ENCODE measurements around the gene ABCA7.

GRCh38 chr19:1073063-1073955 is 33.4 kb downstream of the ABCA7 start:
- TF ChIP-seq EZH2phosphoT487 (IDR thresholded peaks at IDR 0.05; ENCODE audit: borderline replicate concordance), result no peak
- no peak for TF ChIP-seq ATF3 (IDR thresholded peaks at IDR 0.05)
- no peak for TF ChIP-seq EGR1 (IDR thresholded peaks at IDR 0.05; ENCODE audit: low read depth)
- TF ChIP-seq CTCF (IDR thresholded peaks at IDR 0.05 in 2 of 3, conservative IDR thresholded peaks at IDR 0.05 in 1 of 3; ENCODE audit: borderline replicate concordance in 1 of 3, insufficient read depth in 1 of 3, low read depth in 2 of 3, low read length in 2 of 3), result no peak
- TF ChIP-seq POLR2A (IDR thresholded peaks at IDR 0.05; ENCODE audit: borderline replicate concordance, extremely low read depth, insufficient read depth, insufficient read length), result no peak
- no peak for TF ChIP-seq ZBTB33 (IDR thresholded peaks at IDR 0.05; ENCODE audit: extremely low read depth, insufficient replicate concordance, low read length)
- TF ChIP-seq MAX (IDR thresholded peaks at IDR 0.05), result no peak
- no peak for TF ChIP-seq REST (IDR thresholded peaks at IDR 0.05; ENCODE audit: low read depth)
- no peak for TF ChIP-seq RAD21 (IDR thresholded peaks at IDR 0.05; ENCODE audit: low read depth)
- no peak for TF ChIP-seq POLR2AphosphoS5 (IDR thresholded peaks at IDR 0.05; ENCODE audit: low read depth, low read length)
- TF ChIP-seq SP1 (IDR thresholded peaks at IDR 0.05; ENCODE audit: low read depth), result no peak
- TF ChIP-seq JUND (IDR thresholded peaks at IDR 0.05), result no peak
- no peak for TF ChIP-seq ELF1 (IDR thresholded peaks at IDR 0.05; ENCODE audit: borderline replicate concordance, low read depth)

Data from HCT116 (cell line).